HCT116 (cell line): ENCODE measurements around the gene ABHD16B. TPM values are rescaled to one million over a fixed set of nuclear protein-coding genes. Genes with fewer than 3 reads are reported as not detected.

ENCODE experiments used
- ATAC-seq: fragments of 200-7000 bp; cut with Tn5 transposase; 2 replicates; pipeline ENCODE4 v1.9.1; 2020; ENCODE audit warnings: mild to moderate bottlenecking, moderate library complexity
- BruUV-seq: library from RNA; stranded (reverse); fragments of 400-500 nt; replicated peaks from 2 replicates; lab custom pipeline; 2021; lab: Mats Ljungman, UMichigan
- CTCF ChIA-PET: fragments of 300-600 bp; sonication (Branson Sonifier 250); formaldehyde crosslinking; loops from one replicate; lab custom pipeline; 2021; ENCODE audit warnings: antibody characterized with exemption; lab: Charles Lee
- POLR2A ChIA-PET: fragments of 300-600, 350-600 bp; sonication (Branson Sonifier 250); formaldehyde crosslinking; loops from one replicate; lab custom pipeline; 2021; ENCODE audit warnings: antibody characterized with exemption; lab: Charles Lee
- RAD21 ChIA-PET, 2 experiments: fragments of 300-600 bp; sonication (Branson Sonifier 250); formaldehyde crosslinking; loops; one replicate each; lab custom pipeline; 2023; ENCODE audit warnings: low total read pairs in 2 of 2; ENCODE audit not compliant: uncharacterized antibody in 2 of 2, unreplicated experiment in 2 of 2, low non-redundant PET in 1 of 2; lab: Charles Lee
- DNase-seq: peaks from one replicate; pipeline ENCODE4 v3.0.0-alpha.2; 2010; ENCODE audit warnings: low read depth, low spot score
- H2AFZ ChIP-seq: fragments of 200-600 bp; shearing (Covaris generic), sonication (generic); 2 replicates; pipeline ENCODE4 v1.6.1; 2017; ENCODE audit warnings: low read depth, mixed run types, mixed read lengths, antibody characterized with exemption, low read length; ENCODE audit not compliant: poor library complexity, severe bottlenecking
- H3K27ac ChIP-seq: 2 replicates; pipeline ENCODE4 v1.5.1; 2012; ENCODE audit warnings: low read depth, low read length
- H3K27me3 ChIP-seq: fragments of 200-600 bp; sonication (generic); 2 replicates; pipeline ENCODE4 v1.6.1; 2016; ENCODE audit warnings: mixed run types, low read length, mixed read lengths; ENCODE audit not compliant: insufficient read depth
- H3K36me3 ChIP-seq, 2 experiments: fragments of 200-500 bp in 1 of 2; fragments of 200-600 bp in 1 of 2; sonication (Bioruptor generic) in 1 of 2; sonication (generic) in 1 of 2; 2 replicates each; pipeline versions ENCODE4 v1.5.1 to v1.6.1; 2014 to 2016; ENCODE audit warnings: low read length in 2 of 2, inconsistent platforms in 1 of 2, mixed read lengths in 1 of 2, mixed run types in 1 of 2; ENCODE audit not compliant: insufficient read depth in 2 of 2, control insufficient read depth in 1 of 2
- H3K4me1 ChIP-seq, 2 experiments: fragments of 200-600 bp in 1 of 2; sonication (generic) in 1 of 2; 2 replicates each; pipeline versions ENCODE4 v1.5.1 to v1.6.1; 2012 to 2017; ENCODE audit warnings: low read length in 2 of 2, inconsistent platforms in 1 of 2, mild to moderate bottlenecking in 1 of 2, mixed read lengths in 1 of 2, mixed run types in 1 of 2, moderate library complexity in 1 of 2; ENCODE audit not compliant: insufficient read depth in 2 of 2, control insufficient read depth in 1 of 2
- H3K4me2 ChIP-seq: fragments of 200-600 bp; sonication (generic); 2 replicates; pipeline ENCODE4 v1.6.1; 2017; ENCODE audit warnings: mixed run types, low read length, mixed read lengths
- H3K4me3 ChIP-seq, 2 experiments: fragments of 200-600 bp in 1 of 2; sonication (generic) in 1 of 2; replicated peaks in 1 of 2; 2 replicates each; pipeline ENCODE4 v1.5.1; 2011 to 2016; ENCODE audit warnings: low read length in 2 of 2, control low read depth in 1 of 2, low read depth in 1 of 2, mild to moderate bottlenecking in 1 of 2, mixed read lengths in 1 of 2, mixed run types in 1 of 2
- H3K79me2 ChIP-seq: fragments of 200-600 bp; sonication (generic); 2 replicates; pipeline ENCODE4 v1.6.1; 2017; ENCODE audit warnings: mild to moderate bottlenecking, mixed run types, low read length, moderate library complexity, mixed read lengths; ENCODE audit not compliant: insufficient read depth
- H3K9ac ChIP-seq: fragments of 200-600 bp; sonication (generic); 2 replicates; pipeline ENCODE4 v1.6.1; 2016; ENCODE audit warnings: low read length, mixed read lengths
- H3K9me2 ChIP-seq: fragments of 200-600 bp; sonication (generic), shearing (Covaris generic); 2 replicates; pipeline ENCODE4 v1.6.1; 2017; ENCODE audit warnings: mixed run types, mild to moderate bottlenecking, moderate library complexity; ENCODE audit not compliant: insufficient read depth
- H3K9me3 ChIP-seq, 2 experiments: fragments of 200-500 bp in 1 of 2; fragments of 200-600 bp in 1 of 2; sonication (Bioruptor generic) in 1 of 2; sonication (generic) in 1 of 2; 2 replicates each; pipeline ENCODE4 v1.6.1; 2014 to 2017; ENCODE audit warnings: low read length in 2 of 2, mixed read lengths in 2 of 2, inconsistent platforms in 1 of 2, low read depth in 1 of 2, mild to moderate bottlenecking in 1 of 2, mixed run types in 1 of 2, moderate library complexity in 1 of 2; ENCODE audit not compliant: control insufficient read depth in 1 of 2, insufficient read depth in 1 of 2
- H4K20me1 ChIP-seq: fragments of 200-600 bp; sonication (generic), shearing (Covaris generic); 2 replicates; pipeline ENCODE4 v1.6.1; 2017; ENCODE audit warnings: mixed run types, mild to moderate bottlenecking, moderate library complexity; ENCODE audit not compliant: insufficient read depth
- CTCF ChIP-seq, 3 experiments: fragments of 200-600 bp in 1 of 3; sonication (generic) in 1 of 3; IDR thresholded peaks in 2 of 3; conservative IDR thresholded peaks in 1 of 3; 2 replicates each; pipeline ENCODE4 v1.5.1; 2012 to 2017; ENCODE audit warnings: low read depth in 2 of 3, low read length in 2 of 3, antibody characterized with exemption in 1 of 3, borderline replicate concordance in 1 of 3, control low read depth in 1 of 3, mild to moderate bottlenecking in 1 of 3, mixed read lengths in 1 of 3, mixed run types in 1 of 3, moderate library complexity in 1 of 3; ENCODE audit not compliant: insufficient read depth in 1 of 3
- EGR1 ChIP-seq: IDR thresholded peaks from 2 replicates; pipeline ENCODE4 v1.6.1; 2012; ENCODE audit warnings: low read depth
- ELF1 ChIP-seq: IDR thresholded peaks from 2 replicates; pipeline ENCODE4 v1.6.1; 2012; ENCODE audit warnings: low read depth, borderline replicate concordance
- EZH2phosphoT487 ChIP-seq: fragments of 200-600 bp; IDR thresholded peaks from 2 replicates; pipeline ENCODE4 v1.6.1; 2018; ENCODE audit warnings: antibody characterized with exemption, borderline replicate concordance
- FOSL1 ChIP-seq: IDR thresholded peaks from 2 replicates; pipeline ENCODE4 v1.6.1; 2012; ENCODE audit warnings: low read depth
- JUND ChIP-seq: IDR thresholded peaks from 2 replicates; pipeline ENCODE4 v1.6.1; 2012
- POLR2A ChIP-seq: IDR thresholded peaks from 2 replicates; pipeline ENCODE4 v1.7.0; 2011; ENCODE audit warnings: borderline replicate concordance; ENCODE audit not compliant: insufficient read depth, insufficient read length; ENCODE audit errors: extremely low read depth
- REST ChIP-seq: IDR thresholded peaks from 2 replicates; pipeline ENCODE4 v1.6.1; 2012; ENCODE audit warnings: low read depth
- SIN3A ChIP-seq: IDR thresholded peaks from 2 replicates; pipeline ENCODE4 v1.6.1; 2012; ENCODE audit warnings: low read depth
- SP1 ChIP-seq: IDR thresholded peaks from 2 replicates; pipeline ENCODE4 v1.6.1; 2012; ENCODE audit warnings: low read depth
- SRF ChIP-seq: IDR thresholded peaks from 2 replicates; pipeline ENCODE4 v1.6.1; 2012; ENCODE audit warnings: low read depth
- YY1 ChIP-seq: IDR thresholded peaks from 2 replicates; pipeline ENCODE4 v1.6.1; 2011; ENCODE audit warnings: low read length, low read depth, moderate library complexity, mild to moderate bottlenecking; ENCODE audit not compliant: insufficient replicate concordance; ENCODE audit errors: extremely low read depth
- ZNF274 ChIP-seq: fragments of 200-500 bp; sonication (Bioruptor generic); IDR thresholded peaks from 2 replicates; pipeline ENCODE4 v1.6.1; 2014; ENCODE audit warnings: mild to moderate bottlenecking, low read depth, low read length, inconsistent platforms
- intact Hi-C: fragments of 100-400 bp; cut with micrococcal nuclease; formaldehyde crosslinking; loops from 2 replicates; pipeline ENCODE4 v1.10.0; 2022
- total RNA-seq: library from RNA; stranded (reverse); gene quantifications from one replicate; pipeline ENCODE4 v1.2.1, GENCODE V29; 2021; ENCODE audit not compliant: unreplicated experiment
- TF ChIP-seq, protein P1 (sequence below): IDR thresholded peaks from 2 replicates; pipeline ENCODE4 v1.6.1; 2012
- TF ChIP-seq, protein P2 (sequence below): IDR thresholded peaks from 2 replicates; pipeline ENCODE4 v1.6.1; 2012

The ABHD16B gene
- total RNA-seq, 1 experiment from 2014 or later, result not detected

GRCh38 chr20:63881451-63882226 lies 20.3 kb downstream of the ABHD16B start:
- intact Hi-C loops, result no loop called here
- DNase-seq (no peak), ATAC-seq (no peak)
- ChIA-PET POLR2A (no interaction called here), CTCF (no interaction called here)
- Histone ChIP-seq H3K79me2 (peaks cover 84% of the 10 kb centered on the region), H3K36me3 (peaks cover 24 to 41% of the 10 kb centered on the region in 2 experiments), H3K27me3 (no peaks in the 10 kb centered on the region), H4K20me1 (no peaks in the 10 kb centered on the region), H3K9ac (no peak overlapping the region), H3K9me3 (no peaks in the 10 kb centered on the region), H3K9me2 (no peaks in the 10 kb centered on the region), H3K4me3 (no peak overlapping the region), H3K4me2 (no peak overlapping the region), H2AFZ (no peak overlapping the region), H3K4me1 (no peaks in the 10 kb centered on the region)
- BruUV-seq, result no TSS peak
- TF ChIP-seq, protein P1, sequence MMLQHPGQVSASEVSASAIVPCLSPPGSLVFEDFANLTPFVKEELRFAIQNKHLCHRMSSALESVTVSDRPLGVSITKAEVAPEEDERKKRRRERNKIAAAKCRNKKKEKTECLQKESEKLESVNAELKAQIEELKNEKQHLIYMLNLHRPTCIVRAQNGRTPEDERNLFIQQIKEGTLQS, result no peak
- TF ChIP-seq ELF1, result no peak
- TF ChIP-seq SP1, result no peak
- TF ChIP-seq ZNF274, result no peak
- no peak for TF ChIP-seq CTCF (IDR thresholded peaks at IDR 0.05 in 2 of 3, conservative IDR thresholded peaks at IDR 0.05 in 1 of 3; ENCODE audit: borderline replicate concordance in 1 of 3, insufficient read depth in 1 of 3, low read depth in 2 of 3, low read length in 2 of 3)
- TF ChIP-seq EZH2phosphoT487, result no peak
- no peak for TF ChIP-seq YY1
- no peak for TF ChIP-seq SIN3A
- TF ChIP-seq SRF, result no peak
- TF ChIP-seq JUND, result no peak
- TF ChIP-seq, protein P2, sequence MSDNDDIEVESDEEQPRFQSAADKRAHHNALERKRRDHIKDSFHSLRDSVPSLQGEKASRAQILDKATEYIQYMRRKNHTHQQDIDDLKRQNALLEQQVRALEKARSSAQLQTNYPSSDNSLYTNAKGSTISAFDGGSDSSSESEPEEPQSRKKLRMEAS, result no peak
- no peak for TF ChIP-seq POLR2A
- no peak for TF ChIP-seq EGR1
- no peak for TF ChIP-seq FOSL1
- TF ChIP-seq REST, result no peak
- TF ChIP-seq, all 23 proteins: peak for 0
- RAD21 ChIA-PET, result no interaction called here
- no peak overlapping the region for H3K27ac ChIP-seq
